GM21717 (cell line): Measurements from ENCODE around the gene BRD3.

Experiments used
- ATAC-seq: cut with Tn5 transposase; IDR thresholded peaks from one replicate; pipeline ENCODE4 v1.9.1; 2021; ENCODE audit warnings: mild to moderate bottlenecking, moderate library complexity; ENCODE audit not compliant: unreplicated experiment

BRD3 gene

GRCh38 chr9:133981589-133981957 is 86.3 kb downstream of the BRD3 start:
- ATAC-seq = no peak

GRCh38 chr9:133980864-133981588 is 86.8 kb downstream of the BRD3 start:
- no peak for ATAC-seq
